ENCODE data around the gene IFI6.
A peak's percentile ranks its signal among the peaks of the same experiment; 100 is the strongest.

Gene IFI6

DNA sequence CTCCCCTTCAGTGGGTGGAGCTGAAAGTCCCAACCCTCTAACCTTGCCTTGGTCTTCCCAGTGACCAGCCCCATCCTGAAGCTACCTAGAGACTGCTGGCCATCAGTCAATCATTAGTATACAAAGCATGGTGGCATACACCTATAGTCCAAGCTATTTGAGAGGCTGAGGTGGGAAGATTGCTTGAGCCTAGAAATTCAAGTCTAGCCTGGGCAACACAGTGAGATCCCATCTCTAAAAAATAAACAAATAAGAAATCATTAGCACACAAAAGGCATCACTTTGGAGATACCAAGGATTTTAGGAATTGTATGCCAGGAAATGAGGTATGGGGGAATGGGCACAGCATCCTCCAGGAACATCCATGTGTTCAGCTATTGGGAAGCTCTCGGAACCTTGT lies 4.4 kb upstream of the IFI6 start:
- DNase-seq (ENCODE audit: low read depth, low spot score), result no peak
- no peak overlapping the region for H3K27ac ChIP-seq

DNA sequence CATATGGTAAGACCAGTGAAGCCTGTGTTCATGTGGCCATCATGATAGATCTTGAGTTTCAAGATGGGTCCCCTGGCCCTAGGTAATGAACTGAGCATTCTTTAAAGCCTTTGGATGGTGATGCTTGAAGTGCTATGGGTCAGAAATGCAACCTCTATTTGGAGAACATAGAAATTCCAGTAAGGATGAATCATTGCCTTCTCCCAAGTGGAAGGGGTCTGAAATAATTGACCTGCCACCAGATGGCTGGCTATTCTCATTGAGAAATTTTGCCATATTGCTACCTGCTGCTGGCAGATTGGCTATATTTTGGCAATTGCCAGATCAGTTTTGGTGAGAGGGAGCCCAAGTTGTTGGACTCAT lies 739 bp upstream of the IFI6 start:
- no peak for DNase-seq (ENCODE audit: low read depth, low spot score)

DNA sequence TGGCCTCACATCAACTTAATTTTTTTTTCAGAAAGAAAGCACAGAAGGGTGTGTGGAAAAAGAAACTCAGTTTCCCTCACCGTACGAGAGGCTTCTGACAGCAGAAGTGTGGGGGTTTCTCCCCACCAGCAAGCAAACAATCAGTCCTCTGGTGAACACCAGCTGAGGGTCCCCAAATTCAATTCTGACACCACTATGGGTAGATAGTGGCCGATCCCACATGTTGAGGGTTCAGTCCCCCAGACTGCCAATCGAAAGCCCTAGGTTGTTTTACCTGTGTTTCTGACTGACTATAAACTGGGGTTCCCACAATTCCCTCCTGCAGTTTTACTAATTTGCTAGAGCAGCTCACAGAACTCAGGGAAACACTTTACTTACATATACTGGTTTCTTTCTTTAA lies 2.1 kb downstream of the IFI6 start:
- no peak overlapping the region for H3K27ac ChIP-seq
- no peak for DNase-seq (ENCODE audit: low read depth, low spot score)

More for the DNA sequence above, 739 bp upstream of the IFI6 start:
- H3K27ac ChIP-seq, result no peak overlapping the region

DNA sequence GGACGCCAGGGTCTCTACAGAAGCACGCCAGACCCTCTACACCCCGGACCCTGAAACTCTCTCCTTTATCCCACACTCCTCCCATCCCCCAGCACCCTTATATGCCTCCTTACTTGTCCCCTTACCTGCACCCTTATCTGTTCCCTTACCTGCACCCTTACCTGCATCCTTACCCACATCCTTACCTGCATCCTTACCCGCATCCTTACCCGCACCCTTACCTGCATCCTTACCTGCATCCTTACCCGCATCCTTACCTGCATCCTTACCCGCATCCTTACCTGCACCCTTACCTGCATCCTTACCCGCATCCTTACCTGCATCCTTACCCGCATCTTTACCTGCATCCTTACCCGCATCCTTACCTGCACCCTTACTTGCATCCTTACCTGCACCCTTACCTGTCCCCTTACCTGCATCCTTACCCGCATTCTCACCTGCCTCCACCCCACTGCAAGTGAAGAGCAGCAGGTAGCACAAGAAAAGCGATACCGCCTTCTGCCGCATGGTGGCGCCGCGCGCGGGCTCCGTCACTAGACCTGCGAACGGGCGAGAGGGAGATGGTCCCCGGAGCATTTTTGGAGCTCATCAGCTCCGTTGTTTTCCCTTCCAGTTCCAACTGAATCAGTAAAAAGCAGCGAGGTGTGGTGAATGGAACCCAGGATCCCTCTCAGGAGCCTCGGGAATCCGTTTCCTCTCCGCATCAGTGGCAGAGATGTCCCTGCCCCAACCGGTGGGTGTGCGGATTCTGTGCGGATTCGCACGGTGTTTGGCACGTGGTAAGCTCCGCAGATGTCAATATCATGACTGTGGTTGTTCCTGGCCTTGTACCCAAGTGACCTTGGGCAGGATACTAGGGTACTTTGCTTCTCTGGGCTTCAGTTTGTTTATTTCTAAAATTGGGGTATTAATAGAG lies 2.9 kb downstream of the IFI6 start:
- DNase-seq (ENCODE audit: low read depth, low spot score), result no peak
- H3K27ac ChIP-seq, result no peak overlapping the region

DNA sequence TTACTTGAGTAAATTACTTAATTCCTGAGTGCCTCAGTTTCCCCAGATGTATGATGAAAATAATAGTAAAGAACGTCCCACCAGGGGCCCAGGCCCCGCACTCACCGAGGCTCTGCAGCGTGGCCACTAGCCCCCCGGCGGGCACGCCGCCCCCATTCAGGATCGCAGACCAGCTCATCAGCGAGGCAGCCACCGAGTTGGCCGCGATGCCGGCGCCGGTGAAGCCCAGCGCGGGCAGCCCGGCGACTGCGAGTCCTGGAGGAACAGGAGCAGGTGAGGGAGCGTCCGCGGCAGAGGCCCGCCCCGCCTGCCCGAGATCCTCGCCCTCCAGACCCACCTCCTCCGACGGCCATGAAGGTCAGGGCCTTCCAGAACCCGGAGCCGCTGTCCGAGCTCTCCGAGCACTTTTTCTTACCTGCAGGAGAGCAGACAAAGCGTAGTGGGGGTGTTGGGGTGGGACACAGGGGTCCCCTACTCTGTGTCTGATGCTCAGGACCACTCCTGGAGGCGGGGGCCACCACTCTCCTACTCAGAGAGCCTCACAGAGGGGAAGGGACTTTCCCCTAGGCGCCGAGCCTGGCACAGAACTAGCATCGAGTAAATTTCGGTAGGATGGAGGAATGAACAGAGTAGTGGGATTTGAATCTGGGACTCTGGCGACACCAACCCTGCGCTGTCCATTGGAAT lies 3.7 kb downstream of the IFI6 start:
- no peak for DNase-seq (ENCODE audit: low read depth, low spot score)
- H3K27ac ChIP-seq, result no peak overlapping the region

DNA sequence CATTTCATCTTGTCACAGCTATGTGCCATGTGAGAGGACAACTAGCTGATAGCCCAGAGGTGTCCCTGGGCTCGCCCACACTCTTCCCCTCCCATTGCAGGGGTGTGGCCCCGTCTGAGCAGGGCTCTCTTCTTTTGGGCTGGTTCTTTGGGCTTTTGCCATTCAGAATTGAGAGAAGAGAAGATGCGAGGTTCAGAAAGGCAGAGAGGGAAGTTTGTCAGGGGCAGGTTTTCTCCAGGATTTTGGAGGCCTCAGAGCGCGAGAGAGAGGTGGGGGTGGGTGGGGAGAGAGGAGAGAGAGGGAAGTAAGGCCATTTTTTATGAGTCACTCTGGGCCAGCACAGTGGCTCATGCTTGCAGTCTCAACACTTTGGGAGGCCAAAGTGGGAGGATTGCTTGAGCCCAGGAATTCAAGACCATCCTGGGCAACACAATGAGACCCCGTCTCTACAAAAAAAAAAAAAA lies 5.2 kb downstream of the IFI6 start:
- DNase-seq (ENCODE audit: low read depth, low spot score), result no peak
- H3K27ac ChIP-seq, result no peak overlapping the region

DNA sequence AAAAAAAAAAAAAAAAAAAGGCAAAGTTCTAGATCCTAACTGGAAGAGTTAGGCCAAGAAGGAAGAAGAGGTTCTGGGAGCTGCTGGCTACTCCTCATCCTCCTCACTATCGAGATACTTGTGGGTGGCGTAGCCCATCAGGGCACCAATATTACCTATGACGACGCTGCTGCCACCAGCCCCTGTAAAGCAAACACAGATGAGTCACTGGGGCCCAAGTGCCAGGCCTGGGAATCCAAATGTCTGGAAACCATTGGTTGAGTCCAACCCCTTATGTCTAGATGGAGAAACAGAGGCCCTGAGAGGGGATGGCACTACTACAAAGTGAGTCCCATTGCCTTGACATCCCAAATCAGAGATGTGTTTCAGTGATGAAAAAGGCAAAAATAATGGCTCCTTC lies 5.7 kb downstream of the IFI6 start:
- no peak overlapping the region for H3K27ac ChIP-seq
- DNase-seq (ENCODE audit: low read depth, low spot score), result no peak

DNA sequence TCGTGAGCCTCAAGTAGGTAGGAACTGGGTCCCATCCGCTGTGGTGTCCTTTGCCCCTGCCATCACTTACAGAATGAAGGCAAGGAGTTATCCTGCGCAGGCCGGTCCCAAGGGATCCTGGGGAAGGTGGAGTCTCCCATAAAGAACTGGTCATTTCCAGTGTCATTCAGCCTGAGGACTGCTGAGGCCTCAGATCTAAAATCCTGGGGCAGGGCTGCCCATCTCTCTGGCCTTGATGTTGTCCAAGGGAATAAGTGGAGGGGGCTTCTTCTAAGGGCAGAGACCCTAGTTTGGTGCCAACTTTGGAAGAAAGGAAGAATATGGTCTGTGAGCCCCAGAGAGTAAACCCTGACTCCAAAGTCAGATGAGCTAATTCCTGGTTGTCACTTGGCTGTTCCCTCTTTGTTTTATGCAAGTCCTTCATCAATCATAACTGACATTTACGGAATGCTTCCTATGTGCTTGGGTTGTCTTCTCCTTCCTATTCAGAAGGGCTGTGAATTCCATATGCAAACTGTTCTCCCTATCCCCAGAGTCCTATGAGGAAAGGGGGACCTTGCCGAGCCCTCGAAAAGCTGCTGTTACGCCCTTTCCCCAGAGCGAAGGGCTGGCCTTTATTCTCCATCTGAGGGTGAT lies 6.9 kb downstream of the IFI6 start:
- DNase-seq (ENCODE audit: low read depth, low spot score), result no peak
- H3K27ac ChIP-seq, result no peak overlapping the region

DNA sequence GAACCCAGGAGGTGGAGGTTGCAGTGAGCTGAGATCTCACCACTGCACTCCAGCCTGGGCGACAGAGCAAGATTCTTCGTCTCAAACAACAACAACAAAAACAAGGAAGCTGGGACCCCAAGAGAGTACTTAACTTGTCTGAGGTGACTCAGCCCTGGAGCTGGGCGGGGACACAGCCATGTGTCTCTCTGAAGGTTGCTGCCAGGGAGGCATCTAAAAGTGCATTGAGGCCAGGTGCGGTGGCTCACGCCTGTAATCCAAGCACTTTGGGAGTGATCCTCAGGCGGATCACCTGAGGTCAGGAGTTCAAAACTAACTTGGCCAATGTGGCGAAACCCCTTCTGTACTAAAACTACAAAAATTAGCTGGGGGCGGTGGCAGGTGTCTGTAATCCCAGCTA lies 7.7 kb downstream of the IFI6 start:
- no peak for DNase-seq (ENCODE audit: low read depth, low spot score)

DNA sequence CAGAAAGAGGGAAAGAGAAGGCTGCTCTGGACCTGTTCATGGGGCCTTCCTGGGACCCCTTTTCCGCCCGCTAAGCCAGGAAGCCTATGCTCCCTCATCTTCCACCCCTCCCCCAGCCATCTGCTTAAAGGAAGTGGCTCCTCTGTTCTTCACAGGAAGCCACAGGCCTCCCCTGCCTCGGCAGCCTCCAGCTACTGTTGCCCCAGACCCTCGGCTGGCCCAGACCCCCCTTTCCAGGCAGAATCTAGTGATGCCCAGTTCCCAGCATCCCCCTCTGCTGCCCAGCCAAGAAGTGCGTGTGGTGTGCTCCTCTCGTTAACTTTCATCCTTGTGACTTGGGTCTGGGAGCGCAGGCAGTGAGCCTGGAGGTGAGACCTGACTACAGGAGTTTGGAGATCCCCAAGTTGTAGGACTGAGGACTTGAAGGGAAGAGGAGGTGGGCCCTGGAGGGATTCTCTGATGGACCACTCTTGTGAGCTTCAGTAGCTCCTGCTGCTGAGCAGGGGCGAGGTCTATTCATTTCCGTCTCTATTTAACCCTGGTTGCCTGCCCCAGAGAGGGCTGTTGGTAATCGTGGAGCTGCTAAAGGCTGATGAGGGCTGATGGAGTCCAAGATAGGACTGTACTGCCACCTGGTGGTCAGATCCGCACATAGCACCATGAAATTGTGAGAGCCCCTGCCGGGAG lies 9.1 kb downstream of the IFI6 start:
- no peak for DNase-seq (ENCODE audit: low read depth, low spot score)
- H3K27ac ChIP-seq, result no peak overlapping the region

More for the DNA sequence above, 7.7 kb downstream of the IFI6 start:
- H3K27ac ChIP-seq, result no peak overlapping the region

DNA sequence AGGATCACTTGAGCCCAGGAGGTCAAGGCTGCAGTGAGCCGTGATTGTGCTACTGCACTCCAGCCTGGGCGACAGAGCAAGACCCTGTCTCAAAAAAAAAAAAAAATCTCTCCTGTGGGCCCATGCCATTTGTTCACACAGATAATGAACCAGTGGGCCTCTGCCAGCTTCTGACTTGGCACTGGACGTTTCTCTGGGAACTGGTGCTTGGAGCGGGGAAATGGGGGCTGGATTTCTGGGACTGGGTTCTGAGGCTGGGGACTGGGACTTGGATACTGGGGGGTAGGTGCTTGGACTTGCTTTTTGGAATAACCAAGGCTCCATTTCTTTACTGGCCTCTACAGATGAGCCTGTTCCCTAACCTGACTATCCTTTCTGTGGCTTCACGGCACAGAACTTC lies 9.7 kb downstream of the IFI6 start:
- H3K27ac ChIP-seq, result no peak overlapping the region

DNA sequence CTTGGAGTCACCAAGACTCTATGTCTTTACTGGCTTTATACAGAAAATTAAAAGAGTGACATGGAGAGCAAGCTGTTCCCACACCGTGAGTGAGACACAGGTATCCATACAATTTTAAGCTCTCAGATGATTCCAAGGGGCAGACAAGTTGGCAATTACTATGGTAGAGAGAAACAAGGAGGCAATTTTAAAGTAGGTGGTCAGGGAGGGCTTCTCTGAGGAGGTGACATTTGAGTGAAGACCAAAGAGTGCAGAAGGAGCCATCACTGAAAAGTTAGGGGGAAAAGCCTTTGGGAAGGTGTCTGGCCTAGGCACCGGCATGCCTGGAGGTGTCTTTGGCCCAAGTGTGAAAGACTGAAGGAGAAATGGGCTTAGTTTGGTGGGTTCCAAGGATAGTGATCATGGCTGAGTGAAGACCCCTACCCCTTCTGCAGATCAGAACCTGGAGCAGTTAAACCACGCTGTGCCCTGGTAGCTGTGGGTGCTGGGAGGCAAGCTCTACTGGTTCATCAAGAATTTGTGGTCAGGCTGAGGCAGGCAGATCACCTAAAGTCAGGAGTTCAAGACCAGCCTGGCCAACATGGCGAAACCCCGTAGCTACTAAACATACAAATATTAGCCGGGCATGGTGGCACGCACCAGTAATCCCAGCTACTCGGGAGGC lies 10.4 kb downstream of the IFI6 start:
- no peak for DNase-seq (ENCODE audit: low read depth, low spot score)
- H3K27ac ChIP-seq, result no peak overlapping the region

More for the DNA sequence above, 9.7 kb downstream of the IFI6 start:
- DNase-seq (ENCODE audit: low read depth, low spot score), result no peak

DNA sequence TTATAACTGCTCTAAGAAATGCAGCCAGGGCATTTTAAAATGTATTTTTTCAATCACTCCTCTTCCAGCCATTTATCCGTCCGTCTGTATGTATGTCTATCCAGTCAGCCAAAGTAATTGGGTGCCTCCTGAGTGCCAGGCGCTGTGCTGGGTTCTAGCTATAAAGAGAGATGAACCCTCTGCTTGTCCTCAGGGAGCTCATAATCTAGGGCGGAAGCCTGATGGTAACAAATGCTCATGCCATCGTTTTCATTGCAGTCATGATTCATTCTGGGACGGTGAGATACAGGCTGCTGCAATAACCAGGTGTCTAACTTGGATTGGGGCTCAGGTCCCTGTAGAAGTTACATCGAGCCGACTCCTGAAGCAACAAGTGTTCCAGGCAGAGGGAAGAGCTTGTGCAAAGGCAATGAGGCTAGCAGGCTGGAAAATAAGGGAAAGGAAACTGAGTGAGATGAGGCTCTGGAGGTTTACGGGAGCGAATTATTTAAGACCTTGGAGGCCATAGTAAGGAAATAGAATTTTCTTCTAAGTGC lies 11.6 kb downstream of the IFI6 start:
- H3K27ac ChIP-seq, result peak overlapping the region; percentile 87
- DNase-seq (ENCODE audit: low read depth, low spot score), result no peak

DNA sequence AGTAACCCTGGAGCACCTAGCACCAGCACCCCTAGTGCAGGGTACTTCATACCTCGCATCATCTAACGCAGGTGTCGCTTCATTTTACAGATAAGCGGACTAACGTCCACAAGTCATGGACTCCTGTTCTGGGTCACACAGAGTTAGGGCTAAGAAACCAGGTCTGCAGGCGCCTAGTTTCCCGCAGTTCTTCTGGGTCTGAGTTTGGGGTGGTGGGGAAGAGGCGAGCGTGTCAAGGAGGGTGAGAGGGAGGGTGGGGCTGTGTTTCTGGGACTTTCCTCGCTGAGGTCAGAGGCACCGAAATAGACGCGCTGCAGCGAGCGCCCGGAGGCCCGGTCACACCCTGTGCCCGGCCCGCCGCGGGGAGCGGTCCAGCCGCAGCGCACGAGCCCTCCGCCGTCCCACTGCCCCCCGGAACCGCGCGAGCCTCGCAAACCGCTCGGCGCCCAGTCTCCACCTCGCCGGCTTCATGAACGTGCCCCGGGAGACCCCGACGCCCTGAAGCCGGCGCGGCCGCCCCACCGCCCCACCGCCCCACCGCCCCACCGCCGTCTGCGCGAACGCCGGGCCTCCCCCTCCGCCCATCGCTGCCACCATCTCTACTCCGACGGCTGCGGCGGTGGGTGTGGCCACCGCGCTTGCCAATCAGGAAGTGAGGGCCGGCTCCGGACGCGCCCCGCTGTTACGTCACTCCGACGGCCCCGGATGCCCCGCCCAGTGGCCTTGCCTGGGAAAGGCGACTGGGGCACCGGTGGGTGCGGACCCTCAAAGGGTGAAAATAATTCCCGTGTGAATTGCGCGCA lies 12.3 kb downstream of the IFI6 start:
- peak overlapping the region; percentile 87 for H3K27ac ChIP-seq
- DNase-seq (ENCODE audit: low read depth, low spot score), result no peak

DNA sequence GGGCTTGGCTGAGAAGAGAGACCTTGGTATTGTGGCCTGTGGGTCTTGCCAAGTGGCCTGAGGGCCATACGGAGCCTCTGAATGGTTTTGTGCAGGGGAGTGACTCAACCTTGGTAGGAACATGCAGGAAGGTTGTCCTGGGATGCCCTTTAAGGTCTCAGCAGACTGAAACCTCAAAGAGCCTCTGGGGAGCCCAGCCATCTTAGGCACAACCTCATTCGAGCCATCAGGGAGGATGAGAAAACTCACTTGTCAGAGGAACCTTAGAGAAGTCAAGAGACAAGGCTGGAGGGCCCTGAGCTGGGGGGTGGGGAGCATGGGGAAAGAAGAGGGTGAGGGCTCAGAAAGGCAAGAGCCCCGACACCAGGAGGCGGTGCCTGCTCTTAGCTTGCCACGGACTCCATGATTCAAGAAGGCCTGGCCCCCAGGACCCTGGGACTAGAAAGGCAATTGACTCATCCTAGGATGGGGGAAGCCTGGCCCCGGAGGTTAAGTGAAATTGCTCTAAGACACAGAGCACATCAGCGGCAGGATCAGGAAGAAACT lies 13.0 kb downstream of the IFI6 start:
- H3K27ac ChIP-seq, result peak overlapping the region; percentile 87
- DNase-seq (ENCODE audit: low read depth, low spot score), result peak; percentile 68

DNA sequence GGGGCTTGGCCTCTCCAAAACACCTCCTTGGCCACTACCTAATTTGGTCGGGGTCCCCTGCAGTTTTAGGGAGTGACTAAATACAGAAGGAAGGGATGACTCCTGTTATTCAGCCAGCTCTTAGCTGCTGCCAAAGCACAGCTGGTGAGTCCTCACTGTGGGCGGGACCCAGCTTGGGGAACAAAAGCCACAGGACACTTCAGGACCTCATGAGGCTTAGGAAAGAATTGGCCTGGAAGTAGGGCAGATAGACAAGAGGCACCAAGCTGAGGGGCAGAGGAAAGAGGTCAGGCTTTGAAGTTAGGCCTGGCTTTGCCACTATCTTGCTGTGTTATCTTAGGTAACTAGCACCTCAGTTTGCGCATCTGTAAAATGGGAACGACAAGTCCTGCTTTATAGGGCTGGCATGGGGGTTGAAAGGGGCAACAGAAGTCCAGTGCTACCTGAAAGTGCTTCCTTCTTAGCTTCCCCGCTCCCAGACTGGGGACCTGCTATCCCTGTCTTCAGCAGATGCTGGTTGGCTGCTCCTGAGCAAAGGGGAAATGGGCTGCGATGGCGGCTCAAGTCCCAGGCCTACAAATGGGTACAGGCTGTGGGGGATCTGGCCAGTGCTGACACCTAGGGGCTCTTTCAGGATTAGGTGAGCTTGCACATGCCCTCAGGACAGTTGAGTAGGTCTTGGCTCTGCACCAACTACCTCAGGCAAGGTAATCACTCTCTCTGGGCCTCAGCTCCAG lies 15.7 kb downstream of the IFI6 start:
- no peak for DNase-seq (ENCODE audit: low read depth, low spot score)
- no peak overlapping the region for H3K27ac ChIP-seq

DNA sequence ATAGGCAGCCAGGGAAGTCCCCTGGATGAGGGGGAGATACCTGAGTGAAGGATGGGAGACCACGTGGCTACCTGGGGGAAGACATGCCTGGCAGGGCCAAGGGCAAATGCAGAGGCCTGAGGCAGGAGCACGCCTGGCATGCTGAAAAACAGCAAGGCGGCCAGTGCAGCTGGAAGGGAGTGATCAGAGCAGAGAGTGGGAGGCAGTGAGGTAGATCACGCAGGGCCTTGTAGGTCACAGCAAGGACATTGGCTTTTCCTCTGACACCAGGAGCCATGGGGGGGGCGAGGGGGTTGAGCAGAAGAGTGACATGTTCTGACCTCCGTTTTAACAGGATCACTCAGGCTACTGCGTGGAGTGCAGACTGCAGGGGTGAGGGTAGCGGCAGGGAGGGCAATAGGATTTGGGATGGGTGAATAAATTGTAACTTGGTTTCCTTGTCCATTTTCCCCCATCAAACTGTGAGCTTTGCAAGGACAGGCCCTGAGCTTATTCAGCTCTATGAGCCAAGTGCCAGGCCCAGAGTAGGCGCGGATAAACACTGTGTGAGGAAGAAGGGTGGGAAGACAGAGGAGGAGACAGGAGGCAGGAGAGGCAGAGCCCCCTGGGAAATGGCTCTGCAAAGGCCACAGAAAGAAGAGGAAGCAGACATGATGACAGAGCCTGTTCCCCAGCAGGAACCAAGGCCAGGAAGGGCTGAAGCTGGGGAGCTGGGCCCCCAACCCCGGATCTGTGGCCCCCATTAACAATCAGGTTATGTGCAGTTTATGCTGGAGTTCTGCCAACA lies 16.6 kb downstream of the IFI6 start:
- no peak for DNase-seq (ENCODE audit: low read depth, low spot score)
- H3K27ac ChIP-seq, result no peak overlapping the region
